Measurements from ENCODE around the gene SMYD5.

DNA sequence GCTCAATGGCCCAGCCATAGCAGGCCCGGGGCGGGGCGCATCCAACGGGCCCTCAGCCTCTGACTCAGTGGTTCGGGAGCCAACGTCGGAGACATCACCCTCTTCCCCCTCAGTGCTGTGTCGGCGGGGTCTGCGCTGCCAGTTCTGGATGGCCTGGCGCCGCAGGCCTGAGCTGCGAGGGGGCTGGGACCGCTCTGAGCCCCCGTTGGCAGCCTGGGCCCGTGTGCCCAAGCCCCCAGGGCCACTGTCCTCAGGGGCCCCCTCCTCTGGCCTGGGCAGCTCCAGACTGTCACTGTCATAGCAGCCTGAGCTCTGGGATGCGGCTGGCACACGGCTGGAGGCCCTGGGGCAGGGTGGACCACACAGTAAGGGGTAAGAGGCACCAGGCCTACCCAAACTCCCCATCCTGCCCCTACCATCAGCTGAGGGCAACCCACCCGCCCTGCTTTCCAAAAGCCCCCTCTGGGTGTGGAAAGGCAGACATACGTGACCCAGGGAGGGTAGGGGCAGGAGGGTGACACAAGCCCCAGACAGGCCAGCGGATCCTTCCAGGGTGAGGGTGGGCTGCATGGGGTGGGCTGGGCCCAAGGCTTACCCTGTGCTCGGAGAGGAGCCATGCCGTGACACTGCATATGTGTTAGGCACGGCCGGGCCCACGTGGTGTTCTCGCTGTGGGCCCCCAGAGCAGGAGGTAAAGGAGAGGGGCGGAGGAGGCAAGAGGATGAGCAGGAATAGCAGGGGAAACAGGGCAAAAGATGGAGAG lies 51.4 kb downstream of the SMYD5 start:
- TF ChIP-seq POLR2AphosphoS5 (IDR thresholded peaks at IDR 0.05) = no peak
- TF ChIP-seq, protein P1, sequence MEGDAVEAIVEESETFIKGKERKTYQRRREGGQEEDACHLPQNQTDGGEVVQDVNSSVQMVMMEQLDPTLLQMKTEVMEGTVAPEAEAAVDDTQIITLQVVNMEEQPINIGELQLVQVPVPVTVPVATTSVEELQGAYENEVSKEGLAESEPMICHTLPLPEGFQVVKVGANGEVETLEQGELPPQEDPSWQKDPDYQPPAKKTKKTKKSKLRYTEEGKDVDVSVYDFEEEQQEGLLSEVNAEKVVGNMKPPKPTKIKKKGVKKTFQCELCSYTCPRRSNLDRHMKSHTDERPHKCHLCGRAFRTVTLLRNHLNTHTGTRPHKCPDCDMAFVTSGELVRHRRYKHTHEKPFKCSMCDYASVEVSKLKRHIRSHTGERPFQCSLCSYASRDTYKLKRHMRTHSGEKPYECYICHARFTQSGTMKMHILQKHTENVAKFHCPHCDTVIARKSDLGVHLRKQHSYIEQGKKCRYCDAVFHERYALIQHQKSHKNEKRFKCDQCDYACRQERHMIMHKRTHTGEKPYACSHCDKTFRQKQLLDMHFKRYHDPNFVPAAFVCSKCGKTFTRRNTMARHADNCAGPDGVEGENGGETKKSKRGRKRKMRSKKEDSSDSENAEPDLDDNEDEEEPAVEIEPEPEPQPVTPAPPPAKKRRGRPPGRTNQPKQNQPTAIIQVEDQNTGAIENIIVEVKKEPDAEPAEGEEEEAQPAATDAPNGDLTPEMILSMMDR (IDR thresholded peaks at IDR 0.05) = no peak
- TF ChIP-seq POLR2A (IDR thresholded peaks at IDR 0.05) = no peak
